ENCODE data around the gene CREB5. TPM values are rescaled to one million over a fixed set of nuclear protein-coding genes. Genes with fewer than 3 reads are reported as not detected.

CREB5 gene
- total and polyA plus RNA-seq, 2 of the 8 experiments (the other 6 are each of a cell fraction or from before 2014, with no cell fraction given), result 2.4 to 2.7 TPM

DNA sequence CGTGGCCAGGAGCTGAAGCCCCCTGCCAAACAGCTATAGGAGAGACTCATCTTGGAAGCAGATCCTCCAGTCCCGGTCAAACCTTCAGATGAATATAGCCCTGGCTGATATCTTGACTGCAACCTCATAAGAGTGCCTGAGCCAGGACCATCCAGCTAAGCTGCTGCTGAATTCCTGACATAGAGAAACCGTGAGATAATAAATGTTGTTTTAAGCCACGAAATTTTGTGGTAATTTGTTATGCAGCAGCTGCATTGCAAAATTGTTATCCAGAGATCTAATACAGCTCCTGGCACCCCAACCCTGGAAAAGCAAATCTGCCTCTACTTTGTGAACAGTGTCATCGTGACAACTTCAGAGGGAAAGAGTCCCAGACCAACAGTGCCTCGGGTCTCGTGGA, 119.9 kb downstream of the CREB5 start:
- Histone ChIP-seq H3K23ac (ENCODE audit: insufficient read length) (no peak overlapping the region), H3K4me1 (replicated peaks in 1 of 4; ENCODE audit: control insufficient read depth in 3 of 4, insufficient read depth in 4 of 4, low read length in 3 of 4) (peaks cover 1 to 6% (median 5%) of the 10 kb centered on the region in 4 experiments; a peak in 5 of 7 replicates), H3K9ac (replicated peaks in 1 of 4; ENCODE audit: extremely low read depth in 1 of 4, low read depth in 3 of 4, low read length in 3 of 4) (no peak overlapping the region), H3K14ac (ENCODE audit: insufficient read length) (no peak overlapping the region), H2BK12ac (ENCODE audit: low read depth, low read length) (no peak overlapping the region), H2AFZ (ENCODE audit: low read length) (no peak overlapping the region), H3K4me2 (ENCODE audit: insufficient read depth in 1 of 2, low read depth in 2 of 2, low read length in 2 of 2) (no peak overlapping the region), H2BK120ac (replicated peaks; ENCODE audit: low read depth, low read length) (no peak overlapping the region), H3K27ac (ENCODE audit: low read depth, low read length) (no peak overlapping the region), H3K56ac (replicated peaks; ENCODE audit: insufficient read length, low read depth, low read length) (no peak overlapping the region), H3K27me3 (replicated peaks in 1 of 4; ENCODE audit: control insufficient read depth in 3 of 4, extremely low read depth in 1 of 4, insufficient read depth in 3 of 4, low read length in 3 of 4) (no peaks in the 10 kb centered on the region; a peak in 1 of 7 replicates), H2BK20ac (ENCODE audit: low read length) (no peak overlapping the region), H3K23me2 (ENCODE audit: low read depth, low read length) (no peaks in the 10 kb centered on the region), H3K36me3 (ENCODE audit: control insufficient read depth in 2 of 4, insufficient read depth in 4 of 4, low read length in 3 of 4) (no peaks in the 10 kb centered on the region), H3K79me1 (ENCODE audit: low read depth, low read length) (no peaks in the 10 kb centered on the region), H3K9me3 (ENCODE audit: insufficient read depth in 2 of 2, low read depth in 1 of 2, low read length in 1 of 2) (no peaks in the 10 kb centered on the region), H2AK5ac (ENCODE audit: low read depth, low read length) (no peak overlapping the region), H3K79me2 (ENCODE audit: control insufficient read depth in 1 of 2, insufficient read depth in 2 of 2, low read length in 2 of 2) (no peaks in the 10 kb centered on the region), H4K8ac (ENCODE audit: extremely low read depth, insufficient read depth, low read length) (no peak overlapping the region; the same call in 1 of the 2 replicates), H3K4ac (replicated peaks; ENCODE audit: insufficient read length, low read depth, low read length) (no peak overlapping the region), H2BK5ac (ENCODE audit: low read depth, low read length) (no peak overlapping the region), H2BK15ac (ENCODE audit: low read length) (no peak overlapping the region), H3K4me3 (ENCODE audit: extremely low read depth in 1 of 4, insufficient read depth in 2 of 4, low read depth in 3 of 4, low read length in 4 of 4) (no peak overlapping the region), H4K5ac (ENCODE audit: insufficient read length, low read depth, low read length) (no peak overlapping the region), H4K20me1 (replicated peaks in 1 of 2; ENCODE audit: control insufficient read depth in 1 of 2, insufficient read depth in 2 of 2, low read length in 2 of 2) (no peaks in the 10 kb centered on the region), H4K91ac (replicated peaks; ENCODE audit: insufficient read length, low read length) (no peak overlapping the region), H3K18ac (ENCODE audit: extremely low read depth, low read length) (no peak overlapping the region)
- CTCF ChIA-PET (ENCODE audit: partially characterized antibody), result interaction anchor here (0.6 kb wide), 2 partner anchors 77 to 121 kb away, joined by 3 read pairs; no protein-coding TSS in a partner anchor
- WGBS, 2 experiments (ENCODE audit: extremely low coverage in 1 of 2, insufficient coverage in 1 of 2, insufficient read length in 1 of 2, insufficient replicate concordance in 2 of 2, low coverage in 1 of 2, low lambda C conversion rate in 2 of 2, missing lambda C conversion rate in 1 of 2), result 92% methylated on average over 7 of the region's 7 CpGs; no CpG with 5 or more reads in 1 of the 2 experiments
- POLR2A ChIA-PET (ENCODE audit: partially characterized antibody), result no interaction called here
- no peak for TF ChIP-seq BRCA1 (IDR thresholded peaks at IDR 0.05; ENCODE audit: low read depth, low read length)
- TF ChIP-seq HDAC2 (IDR thresholded peaks at IDR 0.05; ENCODE audit: borderline replicate concordance in 1 of 2, low read depth in 2 of 2, low read length in 2 of 2), result no peak
- TF ChIP-seq POLR2A (IDR thresholded peaks at IDR 0.05; ENCODE audit: control extremely low read depth in 1 of 2, low read depth in 2 of 2, low read length in 2 of 2), result no peak
- TF ChIP-seq SIRT6 (IDR thresholded peaks at IDR 0.05; ENCODE audit: low read length), result no peak
- TF ChIP-seq NRF1 (IDR thresholded peaks at IDR 0.05; ENCODE audit: low read depth, low read length), result no peak
- TF ChIP-seq SP2 (IDR thresholded peaks at IDR 0.05; ENCODE audit: low read length), result no peak
- no peak for TF ChIP-seq HDAC6 (IDR thresholded peaks at IDR 0.05; ENCODE audit: low read depth, low read length)
- TF ChIP-seq MAFK (IDR thresholded peaks at IDR 0.05; ENCODE audit: low read depth, low read length), result no peak
- TF ChIP-seq RAD21 (IDR thresholded peaks at IDR 0.05 in 1 of 2, conservative IDR thresholded peaks at IDR 0.05 in 1 of 2; ENCODE audit: low read depth in 2 of 2, low read length in 2 of 2), result no peak
- FAIRE-seq, result no peak
- DNase-seq (ENCODE audit: low read depth in 1 of 2, low spot score in 2 of 2), result no peak
